Ovary (tissue), 9 donors: ENCODE measurements around the gene RAB10. TPM values are rescaled to one million over a fixed set of nuclear protein-coding genes. Genes with fewer than 3 reads are reported as not detected.
"Not testable (repeated sequence)": the region's sequence is repeated elsewhere in the genome, so short reads cannot be mapped to it uniquely, and the experiment has no call there.

Experiments used
- DNase-seq, 5 donors: peaks; one replicate each; pipeline ENCODE4 v3.0.0-alpha.2; 2019 to 2020
- H3K27ac ChIP-seq, 2 donors: fragments of 200-600 bp; one replicate each; pipeline versions ENCODE4 v1.5.1 to v1.8.0; 2019 to 2022
- H3K27me3 ChIP-seq: fragments of 200-600 bp; one replicate; pipeline ENCODE4 v1.8.0; 2022
- H3K36me3 ChIP-seq: fragments of 200-600 bp; sonication (generic); one replicate; pipeline ENCODE4 v1.5.1; 2019
- H3K4me1 ChIP-seq: one replicate; pipeline ENCODE4 v1.8.1; 2013; ENCODE audit warnings: mild to moderate bottlenecking, moderate library complexity; ENCODE audit not compliant: insufficient read depth
- H3K4me3 ChIP-seq: fragments of 200-600 bp; sonication (generic); one replicate; pipeline ENCODE4 v1.5.1; 2017
- H3K9me3 ChIP-seq, 2 donors: fragments of 200-600 bp in 1 of 2; sonication (generic) in 1 of 2; one replicate each; pipeline versions ENCODE4 v1.5.1 to v1.8.1; 2013 to 2019; ENCODE audit warnings: mild to moderate bottlenecking in 1 of 2, moderate library complexity in 1 of 2
- EP300 ChIP-seq: sonication (generic); formaldehyde crosslinking; IDR thresholded peaks from one replicate; pipeline ENCODE4 v1.6.1; 2017; ENCODE audit warnings: antibody characterized with exemption
- POLR2A ChIP-seq: fragments of 450-650 bp; IDR thresholded peaks from one replicate; pipeline ENCODE4 v1.6.1; 2017; ENCODE audit warnings: antibody characterized with exemption, mild to moderate bottlenecking, moderate library complexity
- WGBS, 3 donors: extraction: QIAGEN DNeasy Blood & Tissue Kit in 1 of 3; methylation state at CpG; one replicate each; pipeline versions ENCODE4 v1.1.5 to v1.1.7; 2013 to 2017; 5-methylcytosine and 5-hydroxymethylcytosine counted together
- intact Hi-C, 4 donors: fragments of 100-400 bp; cut with DNase I; formaldehyde crosslinking; loops; one replicate each; pipeline versions ENCODE4 v1.11.0 to v1.15.1; 2022 to 2023
- polyA plus RNA-seq, 2 donors: library from polyadenylated mRNA; stranded (reverse); fragments of 200-250 nt in 1 of 2; fragments of 350-450 nt in 1 of 2; fragmentation: Illumina TruSeq in 1 of 2; extraction: RNeasy Lipid Tissue Mini Kit (QIAGEN cat#74804) in 1 of 2; gene quantifications; one replicate each; pipeline ENCODE4 v1.2.3, GENCODE V29; 2013 to 2014
- total RNA-seq, 7 donors: library from RNA; depleted of rRNA in 2 of 7; stranded (reverse); fragments of >200 nt in 2 of 7; fragmentation: NEBNext Ultra II Directional in 3 of 7; extraction: Animal tissue kit (Norgen Biotek cat#: 25700) in 3 of 7; gene quantifications; one replicate each; pipeline versions ENCODE4 v1.1.0 to v1.2.4, GENCODE V29; 2016 to 2023
- TF ChIP-seq, protein P1 (sequence below), 3 donors: fragments of 450-650 bp in 2 of 3; fragments of 200-600 bp in 1 of 3; IDR thresholded peaks; one replicate each; pipeline versions ENCODE4 v1.5.1 to v1.8.0; 2016 to 2022; ENCODE audit warnings: antibody characterized with exemption in 3 of 3, mild to moderate bottlenecking in 1 of 3
- donor health status: DM: no; HTN: no; CAD: no; lungs with moderate emphysema.
- donor health status: DM: no; HTN: no; CAD: no.
- donor health status: Bipolar disorder and iron deficiency.
- donor health status: DM: yes; HTN: yes; CAD: no.
- donor health status: DM: no; HTN: no; CAD: no.
- donor health status: DM: yes; HTN: yes; CAD: no.

Gene RAB10
- total and polyA plus RNA-seq, 9 donors, result 37.6 to 112 (median 93.6) TPM

DNA sequence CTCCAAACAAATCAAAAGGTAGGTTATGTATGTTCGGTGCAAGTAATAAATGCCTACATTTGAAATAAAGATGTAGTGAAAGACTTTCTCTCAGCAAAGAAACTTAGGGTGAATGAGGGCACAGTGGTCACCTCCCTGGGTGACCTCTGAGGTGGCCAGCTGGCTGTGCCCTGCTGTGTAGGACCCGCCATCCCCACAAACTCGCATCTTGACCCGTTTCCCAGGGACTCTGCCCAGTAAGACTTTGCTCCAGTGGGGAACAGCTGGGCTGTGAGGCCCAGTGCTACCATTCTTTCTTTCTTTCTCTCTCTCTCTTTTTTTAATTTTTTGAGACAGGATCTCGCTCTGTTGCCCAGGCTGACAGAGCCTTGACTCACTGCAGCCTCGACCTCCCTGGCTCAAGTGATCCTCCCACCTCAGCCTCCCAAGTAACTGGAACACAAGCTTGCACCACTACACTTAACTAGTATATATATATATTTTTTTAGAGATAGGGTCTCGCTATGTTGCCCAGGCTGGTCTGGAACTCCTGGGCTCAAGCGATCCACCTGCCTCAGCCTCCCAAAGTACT lies 130.8 kb downstream of the RAB10 start:
- intact Hi-C loops, result no loop called here
- 83 to 86% (median 85%) methylated on average over 8 of the region's 8 CpGs for WGBS, 3 donors
- Histone ChIP-seq H3K36me3 (no peaks in the 10 kb centered on the region), H3K27me3 (no peaks in the 10 kb centered on the region), H3K9me3 (no peaks in the 10 kb centered on the region), H3K27ac (no peak overlapping the region), H3K4me1 (no peaks in the 10 kb centered on the region), H3K4me3 (no peak overlapping the region)
- TF ChIP-seq POLR2A (no peak), EP300 (no peak)
- TF ChIP-seq, protein P1, sequence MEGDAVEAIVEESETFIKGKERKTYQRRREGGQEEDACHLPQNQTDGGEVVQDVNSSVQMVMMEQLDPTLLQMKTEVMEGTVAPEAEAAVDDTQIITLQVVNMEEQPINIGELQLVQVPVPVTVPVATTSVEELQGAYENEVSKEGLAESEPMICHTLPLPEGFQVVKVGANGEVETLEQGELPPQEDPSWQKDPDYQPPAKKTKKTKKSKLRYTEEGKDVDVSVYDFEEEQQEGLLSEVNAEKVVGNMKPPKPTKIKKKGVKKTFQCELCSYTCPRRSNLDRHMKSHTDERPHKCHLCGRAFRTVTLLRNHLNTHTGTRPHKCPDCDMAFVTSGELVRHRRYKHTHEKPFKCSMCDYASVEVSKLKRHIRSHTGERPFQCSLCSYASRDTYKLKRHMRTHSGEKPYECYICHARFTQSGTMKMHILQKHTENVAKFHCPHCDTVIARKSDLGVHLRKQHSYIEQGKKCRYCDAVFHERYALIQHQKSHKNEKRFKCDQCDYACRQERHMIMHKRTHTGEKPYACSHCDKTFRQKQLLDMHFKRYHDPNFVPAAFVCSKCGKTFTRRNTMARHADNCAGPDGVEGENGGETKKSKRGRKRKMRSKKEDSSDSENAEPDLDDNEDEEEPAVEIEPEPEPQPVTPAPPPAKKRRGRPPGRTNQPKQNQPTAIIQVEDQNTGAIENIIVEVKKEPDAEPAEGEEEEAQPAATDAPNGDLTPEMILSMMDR (IDR thresholded peaks at IDR 0.05), result no peak
- DNase-seq, result no peak

DNA sequence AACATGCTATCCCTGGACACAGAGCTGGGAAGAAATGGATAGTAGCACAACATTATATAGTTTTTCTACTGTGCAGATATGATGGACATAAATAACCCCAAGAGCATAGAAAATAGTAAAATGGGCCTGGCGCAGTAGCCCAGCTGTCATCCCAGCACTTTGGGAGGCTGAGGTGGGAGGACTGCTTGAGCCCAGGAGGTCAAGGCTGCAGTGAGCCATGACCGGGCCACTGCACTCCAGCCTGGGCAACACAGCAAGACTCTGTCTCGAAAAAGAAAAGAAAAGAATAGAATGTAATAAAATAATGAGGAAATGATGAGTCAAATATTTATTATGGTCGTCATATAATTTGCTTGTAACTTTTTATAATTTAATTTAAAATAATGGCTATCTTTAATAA lies 131.5 kb downstream of the RAB10 start:
- no peaks in the 10 kb centered on the region for H3K9me3 ChIP-seq
- no peaks in the 10 kb centered on the region for H3K27me3 ChIP-seq
- intact Hi-C loops, result no loop called here
- WGBS, 3 donors, result 80 to 87% (median 84%) methylated on average over 4 of the region's 4 CpGs
- H3K4me3 ChIP-seq, result no peak overlapping the region
- TF ChIP-seq, protein P1 (IDR thresholded peaks at IDR 0.05), result no peak
- TF ChIP-seq EP300 (no peak), POLR2A (no peak)
- no peak overlapping the region for H3K27ac ChIP-seq
- no peaks in the 10 kb centered on the region for H3K4me1 ChIP-seq
- H3K36me3 ChIP-seq, result no peaks in the 10 kb centered on the region
- DNase-seq, result no peak

DNA sequence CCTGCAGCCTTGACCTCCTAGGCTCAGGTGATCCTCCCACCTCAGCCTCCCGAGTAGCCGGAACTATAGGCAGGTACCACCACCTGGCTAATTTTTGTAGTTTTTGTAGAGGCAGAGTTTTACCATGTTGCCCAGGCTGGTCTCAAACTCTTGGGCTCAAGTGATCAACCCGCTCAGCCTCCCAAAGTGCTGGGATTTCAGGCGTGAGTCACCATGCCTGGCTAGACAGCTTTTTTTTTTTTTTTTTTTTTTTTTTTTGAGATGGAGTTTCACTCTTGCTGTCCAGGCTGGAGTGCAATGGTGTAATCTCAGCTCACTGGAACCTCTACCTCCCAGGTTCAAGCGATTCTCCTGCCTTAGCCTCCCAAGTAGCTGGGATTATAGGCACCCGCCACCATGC lies 132.7 kb downstream of the RAB10 start:
- H3K4me3 ChIP-seq, H3K4me1 ChIP-seq, DNase-seq, H3K27me3 ChIP-seq, intact Hi-C loops, H3K9me3 ChIP-seq, H3K27ac ChIP-seq, H3K36me3 ChIP-seq: not testable (repeated sequence)
- 81 to 89% (median 85%) methylated on average over 6 of the region's 6 CpGs for WGBS, 3 donors

DNA sequence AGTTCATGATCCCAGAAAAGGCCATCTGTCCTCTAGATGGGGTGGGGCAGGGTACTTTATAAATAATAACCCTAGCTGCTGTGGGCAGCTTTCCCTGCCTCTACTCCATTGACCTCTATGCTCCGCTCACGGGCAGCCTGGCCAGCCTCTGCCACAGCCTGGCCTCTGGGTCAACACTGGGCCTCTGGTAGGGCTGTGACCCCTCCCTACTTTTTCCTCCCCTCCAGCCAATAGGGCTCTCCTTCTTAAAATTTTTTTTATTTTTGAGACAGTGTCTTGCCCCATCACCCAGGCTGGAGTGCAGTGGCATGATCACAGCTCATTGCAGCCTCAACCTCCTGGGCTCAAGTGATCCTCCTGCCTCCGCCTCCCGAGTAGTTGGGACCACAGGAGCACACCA lies 134.9 kb downstream of the RAB10 start:
- Histone ChIP-seq H3K4me3 (no peak overlapping the region), H3K27me3 (no peaks in the 10 kb centered on the region), H3K27ac (no peak overlapping the region), H3K36me3 (no peaks in the 10 kb centered on the region), H3K9me3 (no peaks in the 10 kb centered on the region), H3K4me1 (no peaks in the 10 kb centered on the region)
- WGBS, 3 donors, result 88 to 97% (median 94%) methylated on average over 4 of the region's 4 CpGs
- intact Hi-C loops, result no loop called here
- TF ChIP-seq EP300, result no peak
- TF ChIP-seq, protein P1 (IDR thresholded peaks at IDR 0.05), result no peak
- no peak for TF ChIP-seq POLR2A
- DNase-seq, result no peak

DNA sequence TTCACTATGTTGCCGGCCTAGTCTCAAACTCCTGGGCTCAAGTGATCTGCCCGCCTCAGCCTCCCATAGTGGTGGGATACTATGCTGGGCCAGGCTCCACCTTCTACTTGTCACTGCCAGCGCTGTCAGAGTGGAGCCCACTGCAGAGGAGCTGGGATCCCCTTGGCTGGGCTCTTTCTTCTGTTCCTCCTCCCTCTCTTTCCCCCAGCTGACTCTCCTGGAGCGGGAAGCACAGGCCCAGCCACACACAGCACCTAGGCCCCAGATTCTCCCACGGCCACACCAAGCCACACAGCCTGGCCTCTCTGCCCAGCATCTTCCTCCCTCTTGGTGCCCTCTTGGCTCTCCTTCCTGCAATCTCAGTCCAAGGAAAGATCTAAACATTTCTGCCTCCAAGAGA lies 135.3 kb downstream of the RAB10 start:
- 87 to 93% (median 87%) methylated on average over 5 of the region's 5 CpGs for WGBS, 3 donors
- no peaks in the 10 kb centered on the region for H3K9me3 ChIP-seq
- no peaks in the 10 kb centered on the region for H3K4me1 ChIP-seq
- DNase-seq, result no peak
- no peaks in the 10 kb centered on the region for H3K27me3 ChIP-seq
- TF ChIP-seq, protein P1 (IDR thresholded peaks at IDR 0.05), result no peak
- TF ChIP-seq EP300, result no peak
- no peak for TF ChIP-seq POLR2A
- H3K36me3 ChIP-seq, result no peaks in the 10 kb centered on the region
- no peak overlapping the region for H3K27ac ChIP-seq
- H3K4me3 ChIP-seq, result no peak overlapping the region
- intact Hi-C loops, result no loop called here
